K562 (cell line): Measurements from ENCODE around the gene TNFSF9. TPM values are rescaled to one million over a fixed set of nuclear protein-coding genes. Genes with fewer than 3 reads are reported as not detected.

ENCODE experiments used
- ATF7 ChIP-seq: fragments of 450-650 bp; IDR thresholded peaks from 2 replicates; pipeline ENCODE4 v1.7.1; 2014; ENCODE audit warnings: mild to moderate bottlenecking, moderate library complexity
- CBX3 ChIP-seq, 2 experiments: IDR thresholded peaks; 1 replicate in 1 of 2; 2 replicates in 1 of 2; pipeline ENCODE4 v1.6.1; 2012; ENCODE audit warnings: inconsistent platforms in 2 of 2, low read length in 2 of 2, borderline replicate concordance in 1 of 2, control low read depth in 1 of 2
- CTBP1 ChIP-seq: fragments of 450-650 bp; IDR thresholded peaks from 2 replicates; pipeline ENCODE4 v1.6.1; 2016; ENCODE audit warnings: borderline replicate concordance
- CTCFL ChIP-seq: IDR thresholded peaks from 2 replicates; pipeline ENCODE4 v1.6.1; 2011; ENCODE audit warnings: borderline replicate concordance, low read depth, mild to moderate bottlenecking, moderate library complexity, low read length; ENCODE audit not compliant: insufficient read depth, poor library complexity, severe bottlenecking
- DPF2 ChIP-seq: fragments of 450-650 bp; IDR thresholded peaks from 2 replicates; pipeline ENCODE4 v1.6.1; 2016
- EP400 ChIP-seq: fragments of 450-650 bp; IDR thresholded peaks from 2 replicates; pipeline ENCODE4 v1.6.1; 2017; ENCODE audit warnings: antibody characterized with exemption, mild to moderate bottlenecking, moderate library complexity
- ETV1 ChIP-seq: fragments of 450-650 bp; conservative IDR thresholded peaks from 2 replicates; pipeline ENCODE4 v1.6.1; 2016; ENCODE audit warnings: missing genetic modification characterization, control low read depth, low read depth, missing compliant biosample characterization
- HES1 ChIP-seq: fragments of 450-650 bp; IDR thresholded peaks from 2 replicates; pipeline ENCODE4 v1.6.1; 2016; ENCODE audit warnings: low read depth, mild to moderate bottlenecking, moderate library complexity
- L3MBTL2 ChIP-seq: fragments of 450-650 bp; IDR thresholded peaks from 2 replicates; pipeline ENCODE4 v1.6.1; 2016; ENCODE audit warnings: mild to moderate bottlenecking, moderate library complexity
- NRF1 ChIP-seq, 2 experiments: fragments of 450-650 bp; IDR thresholded peaks in 1 of 2; conservative IDR thresholded peaks in 1 of 2; 2 replicates each; pipeline ENCODE4 v1.6.1; 2014; ENCODE audit warnings: mild to moderate bottlenecking in 2 of 2
- RB1 ChIP-seq: fragments of 450-650 bp; IDR thresholded peaks from 2 replicates; pipeline ENCODE4 v1.6.1; 2017; ENCODE audit warnings: low read depth, mild to moderate bottlenecking
- RBFOX2 ChIP-seq: fragments of 200-400 bp; formaldehyde crosslinking; IDR thresholded peaks from 2 replicates; pipeline ENCODE4 v1.6.1; 2017; ENCODE audit warnings: low read depth, mild to moderate bottlenecking, low read length, moderate library complexity
- RCOR1 ChIP-seq, 2 experiments: IDR thresholded peaks; 2 replicates each; pipeline ENCODE4 v1.6.1; 2012; ENCODE audit warnings: low read depth in 2 of 2, low read length in 2 of 2, borderline replicate concordance in 1 of 2, improper control_type of control experiment in 1 of 2
- SFPQ ChIP-seq: fragments of 200-400 bp; formaldehyde crosslinking; IDR thresholded peaks from 2 replicates; pipeline ENCODE4 v1.6.1; 2017; ENCODE audit warnings: mild to moderate bottlenecking, low read depth, low read length, moderate library complexity
- SMAD4 ChIP-seq: fragments of 250-450 bp; sonication (Bioruptor Pico); conservative IDR thresholded peaks from 2 replicates; pipeline ENCODE4 v1.8.0; 2021; ENCODE audit warnings: inconsistent platforms, mild to moderate bottlenecking, moderate library complexity
- TEAD2 ChIP-seq: fragments of 450-650 bp; IDR thresholded peaks from 2 replicates; pipeline ENCODE4 v1.6.1; 2016; ENCODE audit warnings: missing genetic modification characterization, control low read depth, missing compliant biosample characterization
- USF2 ChIP-seq: sonication (generic); formaldehyde crosslinking; IDR thresholded peaks from 2 replicates; pipeline ENCODE4 v1.5.0; 2020; ENCODE audit warnings: missing genetic modification reagents
- polyA plus RNA-seq, 8 experiments: library from polyadenylated mRNA; depleted of rRNA in 4 of 8; stranded (reverse) in 5 of 8; unstranded in 3 of 8; fragments of >200 nt; fragmentation: Nextera tagmentation in 2 of 8; fragmentation: Illumina TruSeq in 1 of 8; extraction: Ambion mirVana in 2 of 8; extraction: Trizol in 1 of 8; gene quantifications; 2 replicates each; pipeline versions ENCODE4 v1.2.1 to v1.2.3, GENCODE V29; 2011 to 2014; ENCODE audit warnings: inconsistent platforms in 1 of 8, missing spikeins in 1 of 8
- total RNA-seq, 7 experiments: library from RNA; depleted of rRNA in 6 of 7; stranded (reverse); fragments of >200 nt in 6 of 7; fragmentation: Illumina TruSeq in 2 of 7; extraction: Trizol in 2 of 7; gene quantifications; 2 replicates each; pipeline versions ENCODE4 v1.2.1 to v1.2.3, GENCODE V29; 2011 to 2021; ENCODE audit warnings: low replicate concordance in 1 of 7
- TF ChIP-seq, protein P1 (sequence below), 2 experiments: IDR thresholded peaks; 2 replicates each; pipeline ENCODE4 v1.6.1; 2011; ENCODE audit warnings: borderline replicate concordance in 1 of 2, control low read depth in 1 of 2, low read depth in 1 of 2, low read length in 1 of 2, mild to moderate bottlenecking in 1 of 2, mixed read lengths in 1 of 2, moderate library complexity in 1 of 2; ENCODE audit not compliant: insufficient read depth in 1 of 2, insufficient read length in 1 of 2, poor library complexity in 1 of 2, severe bottlenecking in 1 of 2; ENCODE audit errors: extremely low read depth in 1 of 2

TNFSF9 gene
- total and polyA plus RNA-seq, 9 of the 15 experiments (the other 6 are each of a cell fraction or from before 2014, with no cell fraction given), result 1.4 to 17.9 (median 6.5) TPM

- TF ChIP-seq SFPQ, result no peak
- TF ChIP-seq HES1, result no peak
- peak; percentile 71; the same call in 1 of the 2 replicates for TF ChIP-seq CTBP1
- TF ChIP-seq TEAD2 (tag), result no peak
- TF ChIP-seq ATF7, result peak; percentile 62; the same call in 1 of the 2 replicates
- peak; percentile 39; the same call in 1 of the 2 replicates for TF ChIP-seq SMAD4 (CRISPR knock-in tag)
- TF ChIP-seq RCOR1 (IDR thresholded peaks at IDR 0.05; ENCODE audit: borderline replicate concordance in 1 of 2, low read depth in 2 of 2, low read length in 2 of 2), result peak in 1 of 2 experiments; percentile 37; a peak in 1 of 4 replicates
- TF ChIP-seq, protein P1, sequence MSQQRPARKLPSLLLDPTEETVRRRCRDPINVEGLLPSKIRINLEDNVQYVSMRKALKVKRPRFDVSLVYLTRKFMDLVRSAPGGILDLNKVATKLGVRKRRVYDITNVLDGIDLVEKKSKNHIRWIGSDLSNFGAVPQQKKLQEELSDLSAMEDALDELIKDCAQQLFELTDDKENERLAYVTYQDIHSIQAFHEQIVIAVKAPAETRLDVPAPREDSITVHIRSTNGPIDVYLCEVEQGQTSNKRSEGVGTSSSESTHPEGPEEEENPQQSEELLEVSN (IDR thresholded peaks at IDR 0.05; ENCODE audit: borderline replicate concordance in 1 of 2, extremely low read depth in 1 of 2, insufficient read depth in 1 of 2, insufficient read length in 1 of 2, low read depth in 1 of 2, low read length in 1 of 2, poor library complexity in 1 of 2, severe bottlenecking in 1 of 2), result peak; percentile 17 to 52
- peak; percentile 58 to 72 for TF ChIP-seq NRF1 (conservative IDR thresholded peaks at IDR 0.05 in 1 of 2, IDR thresholded peaks at IDR 0.05 in 1 of 2)
- peak; percentile 48; the same call in 1 of the 2 replicates for TF ChIP-seq L3MBTL2
- peak; percentile 57 for TF ChIP-seq RBFOX2
- TF ChIP-seq ETV1 (tag), result peak; percentile 84
- peak; percentile 44 for TF ChIP-seq CTCFL
- TF ChIP-seq EP400, result peak; percentile 51; the same call in 1 of the 2 replicates
- TF ChIP-seq DPF2, result 0 out of 2 replicates have a peak, but pooled peaks have one; percentile 23
- TF ChIP-seq USF2 (CRISPR knock-in tag), result no peak
- TF ChIP-seq CBX3 (IDR thresholded peaks at IDR 0.05; ENCODE audit: borderline replicate concordance in 1 of 2, low read length in 2 of 2), result peak in 1 of 2 experiments; percentile 22; a peak in 1 of 3 replicates
- 0 out of 2 replicates have a peak, but pooled peaks have one; percentile 39 for TF ChIP-seq RB1
Observed at GRCh38 chr19:6551607-6552450, 21.0 kb downstream of the TNFSF9 start (continued).
